Thyroid gland (tissue), 4 donors: Measurements from ENCODE around the gene RNF183. TPM values are rescaled to one million over a fixed set of nuclear protein-coding genes. Genes with fewer than 3 reads are reported as not detected.
"Not testable (repeated sequence)": the region's sequence is repeated elsewhere in the genome, so short reads cannot be mapped to it uniquely, and the experiment has no call there.

ENCODE experiments used
- DNase-seq, 2 donors: peaks; one replicate each; pipeline ENCODE4 v3.0.0-alpha.2; 2019
- H3K27ac ChIP-seq, 3 donors: fragments of 200-600 bp; sonication (generic); 1 replicate in 2 of 3; 2 replicates in 1 of 3; pipeline ENCODE4 v1.5.1; 2016 to 2019; ENCODE audit warnings: mild to moderate bottlenecking in 1 of 3, moderate library complexity in 1 of 3
- H3K27me3 ChIP-seq: fragments of 200-600 bp; sonication (generic); one replicate; pipeline ENCODE4 v1.5.1; 2019
- H3K36me3 ChIP-seq, 2 donors: fragments of 200-600 bp; sonication (generic); one replicate each; pipeline ENCODE4 v1.5.1; 2016 to 2019
- H3K4me1 ChIP-seq, 2 donors: fragments of 200-600 bp; sonication (generic); one replicate each; pipeline ENCODE4 v1.5.1; 2017 to 2019
- H3K4me3 ChIP-seq, 3 donors: fragments of 200-600 bp; sonication (generic); replicated peaks in 1 of 3; 1 replicate in 2 of 3; 2 replicates in 1 of 3; pipeline ENCODE4 v1.5.1; 2016; ENCODE audit warnings: mild to moderate bottlenecking in 1 of 3
- H3K9me3 ChIP-seq: fragments of 200-600 bp; sonication (generic); one replicate; pipeline ENCODE4 v1.5.1; 2017
- POLR2A ChIP-seq, 2 donors: fragments of 450-650 bp; IDR thresholded peaks; one replicate each; pipeline ENCODE4 v1.6.1; 2017; ENCODE audit warnings: antibody characterized with exemption in 2 of 2, mild to moderate bottlenecking in 2 of 2, moderate library complexity in 1 of 2
- WGBS, 2 donors: methylation state at CpG; one replicate each; pipeline ENCODE4 v1.1.5; 2017; 5-methylcytosine and 5-hydroxymethylcytosine counted together
- intact Hi-C: fragments of 100-400 bp; cut with DNase I; formaldehyde crosslinking; loops from one replicate; pipeline ENCODE4 v1.15.1; 2023
- total RNA-seq, 4 donors: library from RNA; depleted of rRNA; stranded (reverse); fragments of >200 nt; gene quantifications; one replicate each; pipeline ENCODE4 v1.2.3, GENCODE V29; 2016
- TF ChIP-seq, protein P1 (sequence below), 6 experiments: fragments of 200-600 bp in 3 of 6; fragments of 450-650 bp in 3 of 6; sonication (generic) in 3 of 6; IDR thresholded peaks; one replicate each; pipeline ENCODE4 v1.5.1; 2016 to 2019; ENCODE audit warnings: antibody characterized with exemption in 6 of 6, mild to moderate bottlenecking in 2 of 6, inconsistent platforms in 1 of 6, moderate library complexity in 1 of 6

Gene RNF183
- total RNA-seq, 4 donors from 2014 or later: not detected

DNA sequence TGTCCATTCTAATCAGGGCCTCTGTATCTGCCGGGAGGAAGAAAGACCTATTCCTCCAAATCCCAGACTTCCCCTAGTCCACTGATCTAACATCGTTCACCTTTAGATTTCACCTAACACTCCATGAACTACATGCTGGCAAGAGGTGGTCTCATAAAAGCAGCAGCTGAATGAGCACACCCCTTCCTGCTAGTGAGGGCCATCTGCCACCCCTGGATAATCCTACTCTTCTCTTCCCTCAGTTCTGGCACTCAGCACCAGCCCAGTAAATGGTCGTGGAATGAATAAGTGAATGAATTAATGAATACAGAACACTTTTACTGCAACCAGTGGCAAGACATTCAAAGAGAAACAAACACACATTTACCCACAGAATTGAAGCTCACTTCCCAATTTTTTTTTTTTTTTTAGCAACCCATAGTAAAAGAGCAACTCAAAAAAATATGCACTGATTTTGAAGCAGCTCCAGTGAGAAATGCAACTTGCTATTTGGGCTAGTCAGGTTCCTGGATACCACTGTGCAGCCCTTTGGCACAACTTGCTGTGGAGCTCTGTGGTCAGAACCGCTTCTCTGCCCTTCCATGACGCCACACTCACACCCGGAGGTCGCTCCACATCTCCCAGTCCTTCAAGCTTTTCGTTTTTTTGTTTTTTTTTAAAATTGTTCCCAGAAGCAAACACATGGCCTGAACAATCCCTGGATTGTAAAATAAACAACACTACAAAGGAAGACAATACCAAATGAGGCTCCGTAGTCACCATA, 6.2 kb downstream of the RNF183 start:
- WGBS, 2 donors: 68 to 69% methylated on average over 9 of the region's 9 CpGs
- no peak for DNase-seq

DNA sequence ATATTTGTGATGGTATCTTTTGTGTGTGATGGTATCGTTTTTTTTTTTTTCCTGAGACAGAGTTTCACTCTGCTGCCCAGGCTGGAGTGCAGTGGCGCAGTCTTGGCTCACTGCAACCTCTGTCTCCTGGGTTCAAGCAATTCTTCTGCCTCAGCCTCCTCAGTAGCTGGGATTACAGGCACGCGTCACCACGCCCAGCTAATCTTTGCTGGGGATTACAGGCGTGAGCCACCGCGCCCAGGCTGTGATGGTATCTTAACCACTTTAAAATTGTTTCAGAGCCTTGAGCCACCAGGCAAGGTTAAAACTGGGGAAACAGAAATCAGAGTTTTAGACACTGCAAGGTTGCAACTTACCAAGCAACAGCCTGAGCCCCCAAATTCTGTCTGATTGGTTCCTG, 6.9 kb downstream of the RNF183 start:
- H3K4me1 ChIP-seq, H3K27ac ChIP-seq, intact Hi-C loops, H3K9me3 ChIP-seq, H3K27me3 ChIP-seq, H3K4me3 ChIP-seq, DNase-seq: not testable (repeated sequence)
- 86 to 90% methylated on average over 8 of the region's 8 CpGs for WGBS, 2 donors
- H3K36me3 ChIP-seq: peaks cover 19 to 26% of the 10 kb centered on the region in 2 donors

More for the DNA sequence above, 6.2 kb downstream of the RNF183 start:
- no peaks in the 10 kb centered on the region for H3K4me1 ChIP-seq
- H3K36me3 ChIP-seq: peaks cover 12 to 18% of the 10 kb centered on the region in 2 donors
- TF ChIP-seq, protein P1, sequence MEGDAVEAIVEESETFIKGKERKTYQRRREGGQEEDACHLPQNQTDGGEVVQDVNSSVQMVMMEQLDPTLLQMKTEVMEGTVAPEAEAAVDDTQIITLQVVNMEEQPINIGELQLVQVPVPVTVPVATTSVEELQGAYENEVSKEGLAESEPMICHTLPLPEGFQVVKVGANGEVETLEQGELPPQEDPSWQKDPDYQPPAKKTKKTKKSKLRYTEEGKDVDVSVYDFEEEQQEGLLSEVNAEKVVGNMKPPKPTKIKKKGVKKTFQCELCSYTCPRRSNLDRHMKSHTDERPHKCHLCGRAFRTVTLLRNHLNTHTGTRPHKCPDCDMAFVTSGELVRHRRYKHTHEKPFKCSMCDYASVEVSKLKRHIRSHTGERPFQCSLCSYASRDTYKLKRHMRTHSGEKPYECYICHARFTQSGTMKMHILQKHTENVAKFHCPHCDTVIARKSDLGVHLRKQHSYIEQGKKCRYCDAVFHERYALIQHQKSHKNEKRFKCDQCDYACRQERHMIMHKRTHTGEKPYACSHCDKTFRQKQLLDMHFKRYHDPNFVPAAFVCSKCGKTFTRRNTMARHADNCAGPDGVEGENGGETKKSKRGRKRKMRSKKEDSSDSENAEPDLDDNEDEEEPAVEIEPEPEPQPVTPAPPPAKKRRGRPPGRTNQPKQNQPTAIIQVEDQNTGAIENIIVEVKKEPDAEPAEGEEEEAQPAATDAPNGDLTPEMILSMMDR (IDR thresholded peaks at IDR 0.05): no peak
- TF ChIP-seq POLR2A (IDR thresholded peaks at IDR 0.05): no peak
- no peak overlapping the region for H3K4me3 ChIP-seq
- no peaks in the 10 kb centered on the region for H3K27me3 ChIP-seq
- intact Hi-C loops: no loop called here
- no peaks in the 10 kb centered on the region for H3K9me3 ChIP-seq
- no peak overlapping the region for H3K27ac ChIP-seq

DNA sequence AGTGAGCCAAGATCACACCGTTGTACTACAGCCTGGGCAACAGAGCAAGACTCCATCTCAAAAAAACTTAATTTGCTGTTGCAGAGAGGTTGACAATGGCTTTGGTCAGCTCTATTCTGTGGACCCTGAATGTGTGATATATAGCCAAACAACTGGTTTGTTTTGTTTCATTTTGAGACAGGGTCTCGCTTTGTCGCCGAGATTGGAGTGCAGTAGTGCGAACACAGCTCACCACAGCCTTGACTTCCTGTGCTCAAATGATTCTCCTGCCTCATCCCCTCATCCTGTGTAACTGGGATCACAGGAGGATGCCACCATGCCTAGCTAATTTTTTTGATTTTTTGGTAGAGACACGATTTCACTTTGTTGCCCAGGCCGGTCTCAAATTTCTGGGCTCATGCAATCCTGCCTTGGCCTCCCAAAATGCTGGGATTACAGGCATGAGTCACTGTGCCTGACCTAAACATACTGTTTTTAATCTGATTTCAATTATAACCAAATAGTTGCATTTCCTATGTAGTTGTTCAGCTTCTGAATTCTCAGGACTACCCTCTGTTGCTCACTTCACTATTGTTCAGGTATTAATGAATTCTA, 9.8 kb downstream of the RNF183 start:
- no peak for DNase-seq
- Histone ChIP-seq H3K4me1 (no peaks in the 10 kb centered on the region), H3K36me3 (peaks cover 48 to 54% of the 10 kb centered on the region in 2 donors), H3K4me3 (no peak overlapping the region), H3K27ac (no peak overlapping the region), H3K27me3 (no peaks in the 10 kb centered on the region), H3K9me3 (no peaks in the 10 kb centered on the region)
- 90% methylated on average over 7 of the region's 7 CpGs for WGBS, 2 donors
- TF ChIP-seq, protein P1 (IDR thresholded peaks at IDR 0.05): no peak
- TF ChIP-seq POLR2A (IDR thresholded peaks at IDR 0.05): no peak
- intact Hi-C loops: no loop called here

DNA sequence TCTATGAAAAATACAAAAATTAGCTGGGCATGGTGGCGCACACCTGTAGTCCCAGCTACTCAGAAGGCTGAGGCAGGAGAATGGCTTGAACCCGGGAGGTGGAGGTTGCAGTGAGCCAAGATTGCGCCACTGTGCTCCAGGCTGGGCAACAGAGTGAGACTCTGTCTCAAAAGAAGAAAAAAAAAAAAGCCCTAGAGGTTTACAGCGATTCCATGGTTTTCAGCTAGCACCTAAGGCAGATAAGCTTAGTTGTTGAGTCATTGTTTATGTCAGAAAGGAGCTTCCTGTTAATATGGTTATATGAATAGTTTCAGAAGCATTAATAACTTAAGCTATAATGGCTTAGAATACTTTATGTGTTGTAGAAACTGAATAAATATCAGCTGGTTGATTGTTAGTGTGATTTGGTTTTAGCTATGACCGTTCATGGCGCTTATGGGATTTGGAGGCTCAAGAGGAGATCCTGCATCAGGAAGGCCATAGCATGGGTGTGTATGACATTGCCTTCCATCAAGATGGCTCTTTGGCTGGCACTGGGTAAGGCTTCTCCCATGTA, 13.0 kb downstream of the RNF183 start:
- Histone ChIP-seq H3K4me3 (no peak overlapping the region), H3K36me3 (peaks cover 70 to 71% of the 10 kb centered on the region in 2 donors), H3K27me3 (no peaks in the 10 kb centered on the region), H3K4me1 (no peaks in the 10 kb centered on the region), H3K27ac (no peak overlapping the region), H3K9me3 (no peaks in the 10 kb centered on the region)
- TF ChIP-seq, protein P1 (IDR thresholded peaks at IDR 0.05): no peak
- TF ChIP-seq POLR2A (IDR thresholded peaks at IDR 0.05): no peak
- intact Hi-C loops: no loop called here
- no peak for DNase-seq
- WGBS, 2 donors: 96 to 98% methylated on average over 6 of the region's 6 CpGs

DNA sequence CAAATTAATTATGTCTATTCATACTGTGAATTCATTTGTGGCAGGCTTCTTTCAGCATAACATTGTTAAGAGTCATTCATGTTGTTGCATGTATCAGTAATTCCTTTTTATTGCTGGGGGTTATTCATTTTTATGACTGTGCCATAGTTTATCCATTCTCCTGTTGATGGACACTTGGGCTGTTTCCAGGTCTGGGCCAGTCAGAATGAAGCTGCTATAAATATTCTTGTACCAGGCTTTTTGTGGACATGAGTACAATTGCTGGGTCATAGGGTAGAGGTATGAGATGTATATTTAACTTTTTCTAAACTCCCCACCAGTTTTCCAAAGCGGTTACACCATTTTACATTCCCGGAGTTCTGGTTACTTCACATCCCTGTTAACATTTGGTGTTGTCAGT, 14.1 kb downstream of the RNF183 start:
- TF ChIP-seq POLR2A (IDR thresholded peaks at IDR 0.05): no peak
- TF ChIP-seq, protein P1 (IDR thresholded peaks at IDR 0.05): no peak
- Histone ChIP-seq H3K27me3 (no peaks in the 10 kb centered on the region), H3K4me3 (no peak overlapping the region), H3K36me3 (peaks cover 80% of the 10 kb centered on the region in 2 donors), H3K9me3 (no peaks in the 10 kb centered on the region), H3K27ac (no peak overlapping the region), H3K4me1 (no peaks in the 10 kb centered on the region)
- intact Hi-C loops: no loop called here
- no peak for DNase-seq
- 91 to 98% methylated on average over 2 of the region's 2 CpGs for WGBS, 2 donors
